Neutrophil (primary cell): Measurements from ENCODE around the gene MEFV.

Experiments
- H3K27ac ChIP-seq: fragments of 200-600 bp; sonication (generic); 2 replicates; pipeline ENCODE4 v1.5.1; 2016; ENCODE audit warnings: mild to moderate bottlenecking, moderate library complexity
- H3K27me3 ChIP-seq: fragments of 200-600 bp; sonication (generic); 2 replicates; pipeline ENCODE4 v1.6.0; 2016; ENCODE audit warnings: mild to moderate bottlenecking
- H3K36me3 ChIP-seq: fragments of 200-600 bp; sonication (generic); 2 replicates; pipeline ENCODE4 v1.5.1; 2017
- H3K4me1 ChIP-seq, 2 experiments: fragments of 200-600 bp in 1 of 2; sonication (generic) in 1 of 2; 1 replicate in 1 of 2; 2 replicates in 1 of 2; pipeline versions ENCODE4 v1.5.1 to v1.6.1; 2013 to 2016; ENCODE audit warnings: low read depth in 1 of 2, low read length in 1 of 2, mild to moderate bottlenecking in 1 of 2, moderate library complexity in 1 of 2; ENCODE audit not compliant: control insufficient read depth in 1 of 2, insufficient read depth in 1 of 2
- H3K4me3 ChIP-seq, 2 experiments: fragments of 200-600 bp in 1 of 2; sonication (generic) in 1 of 2; 1 replicate in 1 of 2; 2 replicates in 1 of 2; pipeline ENCODE4 v1.5.1; 2013 to 2016; ENCODE audit warnings: low read depth in 1 of 2, low read length in 1 of 2, mild to moderate bottlenecking in 1 of 2, moderate library complexity in 1 of 2
- H3K9me3 ChIP-seq: fragments of 200-600 bp; sonication (generic); 2 replicates; pipeline ENCODE4 v1.5.1; 2016
- TF ChIP-seq, protein P1 (sequence below): fragments of 200-600 bp; sonication (generic); IDR thresholded peaks from 2 replicates; pipeline ENCODE4 v1.5.1; 2016; ENCODE audit warnings: antibody characterized with exemption

The MEFV gene

GRCh38 chr16:3249451-3249850 is 7.0 kb downstream of the MEFV start:
- Histone ChIP-seq H3K4me1 (peaks cover 70 to 74% of the 10 kb centered on the region in 2 experiments), H3K36me3 (peaks cover 94% of the 10 kb centered on the region), H3K27ac (peak overlapping the region; percentile 53), H3K4me3 (peak overlapping the region in 1 of 2 experiments; percentile 3), H3K27me3 (no peaks in the 10 kb centered on the region), H3K9me3 (no peaks in the 10 kb centered on the region)
- TF ChIP-seq, protein P1, sequence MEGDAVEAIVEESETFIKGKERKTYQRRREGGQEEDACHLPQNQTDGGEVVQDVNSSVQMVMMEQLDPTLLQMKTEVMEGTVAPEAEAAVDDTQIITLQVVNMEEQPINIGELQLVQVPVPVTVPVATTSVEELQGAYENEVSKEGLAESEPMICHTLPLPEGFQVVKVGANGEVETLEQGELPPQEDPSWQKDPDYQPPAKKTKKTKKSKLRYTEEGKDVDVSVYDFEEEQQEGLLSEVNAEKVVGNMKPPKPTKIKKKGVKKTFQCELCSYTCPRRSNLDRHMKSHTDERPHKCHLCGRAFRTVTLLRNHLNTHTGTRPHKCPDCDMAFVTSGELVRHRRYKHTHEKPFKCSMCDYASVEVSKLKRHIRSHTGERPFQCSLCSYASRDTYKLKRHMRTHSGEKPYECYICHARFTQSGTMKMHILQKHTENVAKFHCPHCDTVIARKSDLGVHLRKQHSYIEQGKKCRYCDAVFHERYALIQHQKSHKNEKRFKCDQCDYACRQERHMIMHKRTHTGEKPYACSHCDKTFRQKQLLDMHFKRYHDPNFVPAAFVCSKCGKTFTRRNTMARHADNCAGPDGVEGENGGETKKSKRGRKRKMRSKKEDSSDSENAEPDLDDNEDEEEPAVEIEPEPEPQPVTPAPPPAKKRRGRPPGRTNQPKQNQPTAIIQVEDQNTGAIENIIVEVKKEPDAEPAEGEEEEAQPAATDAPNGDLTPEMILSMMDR: no peak

DNA sequence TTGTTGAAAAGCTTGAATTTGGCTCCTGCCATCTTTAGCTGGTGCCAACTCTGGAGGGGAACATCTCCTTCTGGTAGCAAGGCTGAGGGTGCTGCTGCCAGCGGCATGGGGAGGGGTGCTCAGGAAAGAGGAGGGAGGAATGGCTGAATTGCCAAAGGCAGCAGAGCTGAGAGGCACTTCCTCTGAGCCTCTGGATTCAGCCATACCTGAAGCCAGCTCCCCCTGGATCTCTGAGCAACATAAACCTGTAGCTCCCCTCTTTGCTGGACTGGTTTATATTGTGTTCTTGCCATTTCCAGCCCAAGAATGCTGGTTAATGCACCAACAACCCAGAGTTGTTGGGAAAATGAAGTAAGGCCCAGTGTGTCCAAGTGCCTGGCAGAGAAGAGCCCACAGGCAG is 7.4 kb downstream of the MEFV start:
- TF ChIP-seq, protein P1: no peak
- Histone ChIP-seq H3K27me3 (no peaks in the 10 kb centered on the region), H3K9me3 (no peaks in the 10 kb centered on the region), H3K27ac (peak overlapping the region; percentile 53), H3K4me1 (peaks cover 70 to 74% of the 10 kb centered on the region in 2 experiments), H3K36me3 (peaks cover 94% of the 10 kb centered on the region), H3K4me3 (peak overlapping the region in 1 of 2 experiments; percentile 3)

- Histone ChIP-seq H3K9me3 (no peaks in the 10 kb centered on the region), H3K27ac (peak overlapping the region; percentile 53), H3K4me3 (no peak overlapping the region), H3K36me3 (peaks cover 94% of the 10 kb centered on the region), H3K27me3 (no peaks in the 10 kb centered on the region), H3K4me1 (peaks cover 70 to 74% of the 10 kb centered on the region in 2 experiments)
- TF ChIP-seq, protein P1: no peak
Measured at GRCh38 chr16:3248596-3248995, 7.8 kb downstream of the MEFV start.

- peaks cover 99% of the 10 kb centered on the region for H3K36me3 ChIP-seq
- H3K27me3 ChIP-seq: no peaks in the 10 kb centered on the region
Measured at GRCh38 chr16:3246876-3247275, 9.6 kb downstream of the MEFV start.

DNA sequence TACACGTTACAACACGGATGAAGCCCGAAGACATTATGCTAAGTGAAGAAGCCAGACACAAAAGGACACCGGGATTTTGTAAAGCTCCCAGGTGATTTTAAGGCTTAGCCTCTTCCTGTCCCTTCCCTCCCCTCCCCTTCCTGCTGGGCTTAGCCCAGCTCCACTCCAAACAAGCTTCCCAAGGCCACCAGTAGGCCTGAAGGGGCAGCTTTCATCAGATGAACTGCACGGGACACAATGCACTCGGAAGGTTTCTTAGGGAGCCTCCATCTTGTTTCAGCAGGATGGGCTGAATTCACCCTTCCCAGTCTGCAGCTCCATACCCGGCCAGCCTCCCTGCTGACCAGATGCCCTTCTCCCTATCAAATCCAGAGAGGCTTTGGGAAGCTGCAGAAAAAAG is 10.4 kb downstream of the MEFV start:
- no peak overlapping the region for H3K4me3 ChIP-seq
- TF ChIP-seq, protein P1: no peak
- no peaks in the 10 kb centered on the region for H3K27me3 ChIP-seq
- H3K9me3 ChIP-seq: no peaks in the 10 kb centered on the region
- peaks cover 99% of the 10 kb centered on the region for H3K36me3 ChIP-seq
- H3K4me1 ChIP-seq: peaks cover 74 to 76% of the 10 kb centered on the region in 2 experiments
- peak overlapping the region; percentile 95 for H3K27ac ChIP-seq

More at GRCh38 chr16:3246876-3247275, 9.6 kb downstream of the MEFV start:
- no peak overlapping the region for H3K4me3 ChIP-seq
- peak overlapping the region; percentile 95 for H3K27ac ChIP-seq
- TF ChIP-seq, protein P1: no peak
- H3K9me3 ChIP-seq: no peaks in the 10 kb centered on the region
- peaks cover 74 to 75% of the 10 kb centered on the region in 2 experiments for H3K4me1 ChIP-seq
